ENCODE results near the gene VGLL4.

DNA sequence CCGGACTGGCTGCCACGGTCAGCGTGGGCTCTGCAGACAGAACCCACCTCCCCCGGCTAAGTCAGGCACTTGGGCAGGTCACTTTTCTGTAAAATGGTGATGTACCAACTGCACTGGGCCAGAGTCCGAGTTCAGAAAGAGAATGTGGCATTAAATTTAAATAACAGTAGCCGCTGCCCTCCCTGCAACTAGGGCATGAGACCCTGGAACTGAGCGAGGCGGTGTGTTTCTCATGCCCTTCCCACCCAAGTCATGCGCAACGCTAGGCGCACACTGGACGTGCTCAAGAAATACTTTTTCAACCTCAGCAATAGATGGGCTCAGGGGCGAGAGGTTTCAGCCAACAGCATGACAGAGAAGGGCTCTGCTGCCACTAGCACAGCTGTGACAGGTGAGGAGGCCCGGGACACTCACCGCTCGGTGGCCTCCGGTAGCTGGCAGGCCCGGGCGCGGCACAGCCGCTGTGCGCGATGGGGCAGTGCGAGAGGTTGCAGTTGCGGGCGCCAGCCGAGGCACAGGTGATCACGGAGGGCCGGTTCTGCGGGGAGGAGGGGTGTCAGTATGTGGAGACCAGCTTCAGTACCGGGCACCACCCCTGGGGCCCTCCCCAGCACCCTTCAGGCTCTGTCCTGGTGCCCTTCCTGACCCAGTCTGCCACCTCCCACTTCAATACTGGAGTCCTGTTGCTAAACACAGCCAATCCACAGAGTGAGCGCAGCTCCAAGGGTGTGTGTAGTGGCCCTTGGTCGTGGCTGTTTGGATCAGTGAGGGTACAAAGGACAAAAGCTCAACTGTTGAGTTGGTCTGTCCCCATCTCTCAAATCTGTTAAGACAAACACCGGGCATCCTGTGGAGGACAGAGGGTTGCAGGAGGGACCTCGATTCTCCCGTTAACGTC is 84.5 kb downstream of the VGLL4 start:
- no peak for TF ChIP-seq POLR2A (IDR thresholded peaks at IDR 0.05; ENCODE audit: low read length)
- no peak for TF ChIP-seq GATA1 (IDR thresholded peaks at IDR 0.05; ENCODE audit: low read depth, low read length)

Measured in erythroblast (primary cell).